NCI-H2107 treated with DMSO at 0.1 percent for 48 hours (cell line): Measurements from ENCODE around the gene KIR3DL2.
"Not testable (repeated sequence)": the region's sequence is repeated elsewhere in the genome, so short reads cannot be mapped to it uniquely, and the experiment has no call there.

Experiments used
- DNase-seq: peaks from one replicate; lab custom pipeline; 2025; ENCODE audit not compliant: unreplicated experiment; lab: John Stamatoyannopoulos, UW

KIR3DL2 gene

DNA sequence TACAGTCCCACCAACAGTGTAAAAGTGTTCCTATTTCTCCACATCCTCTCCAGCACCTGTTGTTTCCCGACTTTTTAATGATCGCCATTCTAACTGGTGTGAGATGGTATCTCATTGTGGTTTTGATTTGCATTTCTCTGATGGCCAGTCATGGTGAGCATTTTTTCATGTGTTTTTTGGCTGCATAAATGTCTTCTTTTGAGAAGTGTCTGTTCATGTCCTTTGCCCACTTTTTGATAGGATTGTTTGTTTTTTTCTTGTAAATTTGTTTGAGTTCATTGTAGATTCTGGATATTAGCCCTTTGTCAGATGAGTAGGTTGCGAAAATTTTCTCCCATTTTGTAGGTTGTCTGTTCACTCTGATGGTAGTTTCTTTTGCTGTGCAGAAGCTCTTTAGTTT is 13.2 kb downstream of the KIR3DL2 start:
- not testable (repeated sequence) for DNase-seq

DNA sequence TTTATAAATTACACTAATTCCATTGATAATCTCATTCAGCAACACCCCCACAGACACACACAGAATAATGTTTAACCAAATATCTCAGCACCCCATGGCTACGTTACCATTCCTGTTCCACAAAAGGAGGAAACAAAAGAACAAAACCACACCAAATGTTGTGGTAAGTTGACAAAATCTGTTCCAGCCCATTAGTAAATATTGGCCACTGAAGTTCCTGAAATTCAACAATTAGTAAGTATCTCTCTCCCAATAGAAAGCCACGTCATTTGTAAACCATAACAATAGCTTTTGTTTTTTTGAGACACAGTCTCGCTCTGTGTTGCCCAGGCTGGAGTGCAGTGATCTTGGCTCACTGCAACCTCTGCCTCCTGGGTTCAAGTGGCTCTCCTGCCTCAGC is 21.5 kb downstream of the KIR3DL2 start:
- DNase-seq: no peak

DNA sequence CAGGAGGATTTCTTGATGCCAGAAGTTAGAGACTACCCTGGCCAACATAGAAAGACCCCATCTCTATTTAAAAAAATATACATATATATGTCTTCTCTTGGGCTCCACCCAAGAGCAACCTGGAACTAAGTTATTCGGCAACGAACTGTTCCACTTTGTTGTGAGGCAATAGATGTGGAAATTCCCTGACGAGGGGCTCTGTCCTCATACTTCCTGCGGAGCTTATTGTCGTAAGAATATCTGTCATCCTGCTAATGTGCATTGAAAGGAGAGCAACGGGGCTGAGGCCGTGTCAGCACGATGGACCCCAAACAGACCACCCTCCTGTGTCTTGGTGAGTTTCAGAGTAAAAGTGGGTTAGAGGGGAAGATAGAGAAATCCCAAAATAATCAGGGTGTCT is 23.7 kb downstream of the KIR3DL2 start, which contains the start of gene FCAR:
Gene FCAR (plus strand): TSS at position 246 of the 400 bp plus-strand sequence. CDS start 55 bp downstream, at position 301.
- no peak for DNase-seq

DNA sequence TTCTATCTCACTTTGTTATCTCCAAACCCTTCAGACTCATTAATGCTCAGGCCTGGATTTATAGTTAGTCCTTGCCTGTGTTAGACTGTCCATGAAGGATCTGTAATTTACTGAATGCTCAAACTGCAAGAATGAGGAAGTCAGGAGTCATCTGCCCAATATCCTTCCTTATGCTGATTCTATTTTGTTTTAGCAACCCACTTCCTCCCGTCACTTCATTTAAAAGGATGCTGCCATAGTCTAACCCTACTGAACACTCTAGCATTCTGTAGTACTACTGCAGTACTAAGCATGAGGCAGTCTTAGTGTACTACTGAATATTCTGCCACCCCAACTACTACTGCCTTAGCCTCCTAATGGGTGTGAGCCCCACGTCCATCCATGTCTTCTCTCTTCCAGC is 25.3 kb downstream of the KIR3DL2 start:
- DNase-seq: no peak

DNA sequence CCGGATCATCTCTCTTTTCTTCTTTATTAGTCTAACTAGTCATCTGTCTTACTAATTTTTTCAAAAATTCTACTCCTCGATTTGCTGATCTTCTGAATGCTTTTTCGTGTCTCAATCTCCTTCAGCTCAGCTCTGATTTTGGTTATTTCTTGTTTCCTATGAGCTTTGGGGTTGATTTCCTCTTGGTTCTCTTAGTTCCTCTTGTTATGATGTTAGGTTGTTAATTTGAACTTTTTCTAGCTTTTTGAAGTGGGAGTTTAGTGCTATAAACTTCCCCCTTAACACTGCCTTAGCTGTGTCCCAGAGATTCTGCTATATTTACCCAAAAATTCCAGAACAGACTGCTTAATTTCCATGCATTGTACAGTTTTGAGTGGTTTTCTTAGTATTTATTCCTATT is 27.2 kb downstream of the KIR3DL2 start:
- DNase-seq: no peak

DNA sequence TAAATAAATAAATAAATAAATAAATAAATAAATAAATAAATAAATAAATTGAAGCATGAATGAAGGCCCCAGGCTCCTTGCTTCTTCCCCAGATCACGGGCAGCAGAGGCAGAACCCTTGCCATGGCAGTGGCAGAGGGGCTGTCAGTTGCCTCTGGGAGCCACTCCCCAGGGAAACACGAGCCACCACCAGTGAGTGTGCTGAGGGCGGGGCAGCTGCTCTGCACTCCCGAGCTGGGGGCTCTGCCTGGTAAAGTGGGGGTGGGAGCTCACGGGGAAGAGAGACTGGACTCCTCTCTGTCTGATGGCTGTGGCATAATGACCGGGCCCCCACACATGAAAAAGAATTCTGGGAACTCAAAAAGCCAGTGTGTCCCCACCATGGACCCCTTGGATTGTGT is 31.6 kb downstream of the KIR3DL2 start:
- no peak for DNase-seq

DNA sequence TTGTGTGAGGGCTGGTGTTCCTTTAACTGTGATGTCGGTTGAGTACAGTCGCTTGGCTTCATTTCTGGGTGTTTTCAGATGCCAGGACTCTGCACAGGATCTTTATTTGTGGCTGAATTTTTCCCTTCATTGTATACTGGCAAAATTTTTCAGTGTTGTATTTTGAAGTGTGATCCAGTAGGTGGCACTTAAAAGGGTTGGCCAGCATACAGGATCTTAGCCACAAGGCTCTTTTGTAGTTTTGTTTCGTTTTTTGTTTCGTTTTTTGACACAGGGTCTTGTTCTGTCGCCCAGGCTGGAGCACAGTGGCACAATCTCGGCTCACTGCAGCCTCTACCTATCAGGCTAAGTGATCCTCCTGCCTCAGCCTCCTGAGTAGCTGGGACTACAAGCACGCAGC is 32.5 kb downstream of the KIR3DL2 start:
- no peak for DNase-seq

DNA sequence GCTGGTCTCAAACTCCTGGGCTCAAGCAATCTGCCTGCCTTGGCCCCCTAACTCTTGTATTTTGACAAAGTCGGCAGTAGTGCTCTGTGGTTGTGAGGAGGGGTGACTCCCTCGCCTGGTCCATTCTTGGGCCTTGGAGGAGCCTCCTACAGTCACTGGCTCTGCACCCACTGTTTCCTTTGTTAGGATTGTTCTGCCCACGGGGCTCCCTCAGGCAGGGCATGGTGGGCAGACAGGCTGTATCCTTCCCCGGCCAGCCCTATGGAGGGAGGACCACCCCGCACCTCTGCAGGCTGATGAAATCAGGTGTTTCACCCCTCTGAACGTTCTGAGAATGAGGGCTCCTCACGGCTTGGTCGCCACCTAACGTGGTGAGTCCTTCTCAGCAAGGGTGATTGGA is 33.0 kb downstream of the KIR3DL2 start:
- DNase-seq: no peak

DNA sequence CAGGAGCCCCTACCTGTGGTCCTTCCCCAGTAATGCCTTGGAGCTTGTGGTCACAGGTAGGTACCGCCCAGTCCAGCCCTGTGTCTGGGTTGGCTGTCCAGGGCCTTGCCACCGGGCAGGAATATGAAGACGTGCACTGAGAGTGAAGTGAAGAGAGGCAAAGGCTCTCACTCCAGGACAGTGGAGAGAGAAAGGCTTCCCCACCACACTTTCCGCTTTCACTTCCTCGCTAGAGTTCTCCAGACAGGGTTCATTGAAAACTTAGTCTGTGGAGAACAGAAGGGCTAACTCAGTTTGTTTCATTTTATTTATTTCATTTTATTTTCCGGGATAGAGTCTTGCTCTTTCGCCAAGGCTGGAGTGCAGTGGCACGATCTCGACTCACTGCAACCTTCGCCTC is 38.0 kb downstream of the KIR3DL2 start:
- DNase-seq: no peak

DNA sequence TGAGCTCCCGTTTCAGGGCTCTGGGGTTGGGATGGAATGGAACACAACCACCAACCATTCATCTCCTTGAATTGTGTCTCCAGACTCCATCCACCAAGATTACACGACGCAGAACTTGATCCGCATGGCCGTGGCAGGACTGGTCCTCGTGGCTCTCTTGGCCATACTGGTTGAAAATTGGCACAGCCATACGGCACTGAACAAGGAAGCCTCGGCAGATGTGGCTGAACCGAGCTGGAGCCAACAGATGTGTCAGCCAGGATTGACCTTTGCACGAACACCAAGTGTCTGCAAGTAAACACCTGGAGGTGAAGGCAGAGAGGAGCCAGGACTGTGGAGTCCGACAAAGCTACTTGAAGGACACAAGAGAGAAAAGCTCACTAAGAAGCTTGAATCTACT is 39.3 kb downstream of the KIR3DL2 start:
- DNase-seq: no peak

DNA sequence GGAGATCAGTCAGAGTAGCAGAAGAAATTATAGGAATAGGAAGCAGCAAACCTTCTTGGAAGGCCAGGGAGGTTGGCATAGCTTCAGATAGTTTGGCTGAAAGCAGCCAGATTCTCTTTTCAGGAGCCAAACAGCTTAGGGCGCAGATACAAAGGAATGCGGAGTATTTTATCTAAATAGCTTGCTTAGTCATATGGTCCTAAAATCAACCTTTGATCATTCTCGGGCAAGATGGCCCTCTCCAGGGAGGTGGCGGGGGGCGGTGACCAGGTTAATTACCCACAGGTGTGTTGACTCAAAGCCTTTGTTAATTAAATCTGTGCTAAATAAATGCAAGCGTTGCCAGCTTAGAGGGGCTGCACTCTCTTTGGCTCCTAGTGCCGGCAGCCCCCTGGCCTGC is 43.2 kb downstream of the KIR3DL2 start:
- DNase-seq: no peak

DNA sequence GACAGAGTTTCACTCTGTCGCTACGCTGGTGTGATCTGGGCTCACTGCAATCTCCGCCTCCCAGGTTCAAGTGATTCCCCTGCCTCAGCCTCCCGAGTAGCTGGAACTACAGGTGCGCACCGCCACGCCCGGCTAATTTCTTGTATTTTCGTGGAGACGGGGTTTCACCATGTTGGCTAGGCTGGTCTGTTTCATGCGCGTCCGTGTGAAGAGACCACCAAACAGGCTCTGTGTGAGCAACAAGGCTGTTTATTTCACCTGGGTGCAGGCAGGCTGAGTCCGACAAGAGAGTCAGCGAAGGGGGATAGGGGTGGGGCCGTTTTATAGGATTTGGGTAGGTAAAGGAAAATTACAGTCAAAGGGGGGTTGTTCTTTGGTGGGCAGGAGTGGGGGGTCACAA is 43.9 kb downstream of the KIR3DL2 start:
- not testable (repeated sequence) for DNase-seq

DNA sequence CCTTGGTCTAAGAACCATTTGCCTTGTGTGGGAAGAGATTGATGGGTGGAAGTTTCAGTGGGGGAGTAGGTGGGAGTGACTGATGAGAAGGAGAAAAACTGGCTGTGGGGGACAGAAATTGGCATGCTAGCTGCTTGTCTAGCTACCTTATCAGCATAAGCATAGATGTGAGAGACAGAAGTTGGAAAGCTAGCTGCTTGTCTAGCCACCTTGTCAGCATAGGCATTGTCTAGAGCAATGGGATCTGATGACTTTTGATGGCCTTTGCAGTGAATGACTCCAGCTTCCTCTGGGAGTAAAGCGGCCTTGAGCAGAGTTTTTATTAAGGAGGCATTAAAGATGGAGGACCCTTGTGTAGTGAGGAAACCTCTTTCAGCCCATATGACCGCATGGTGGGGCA is 45.8 kb downstream of the KIR3DL2 start:
- no peak for DNase-seq

DNA sequence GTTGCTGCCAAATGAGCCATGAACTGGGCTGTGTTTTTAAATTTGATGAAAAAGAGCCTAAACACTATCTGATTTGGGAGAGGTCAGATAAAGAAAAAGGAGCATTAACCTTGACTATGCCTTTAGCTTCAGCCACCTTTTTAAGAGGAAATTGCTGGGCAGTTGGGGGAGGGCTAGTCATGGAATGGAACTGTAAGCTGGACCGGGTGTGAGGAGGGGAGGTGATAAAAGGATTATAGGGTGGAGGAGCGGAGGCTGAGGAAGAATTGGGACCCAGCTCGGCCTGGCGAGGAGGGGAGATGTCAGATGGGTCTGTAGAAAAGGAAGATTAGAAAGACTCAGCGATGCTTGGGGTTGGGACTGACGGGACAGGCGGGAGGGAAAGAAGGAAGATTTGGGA is 48.4 kb downstream of the KIR3DL2 start:
- not testable (repeated sequence) for DNase-seq

DNA sequence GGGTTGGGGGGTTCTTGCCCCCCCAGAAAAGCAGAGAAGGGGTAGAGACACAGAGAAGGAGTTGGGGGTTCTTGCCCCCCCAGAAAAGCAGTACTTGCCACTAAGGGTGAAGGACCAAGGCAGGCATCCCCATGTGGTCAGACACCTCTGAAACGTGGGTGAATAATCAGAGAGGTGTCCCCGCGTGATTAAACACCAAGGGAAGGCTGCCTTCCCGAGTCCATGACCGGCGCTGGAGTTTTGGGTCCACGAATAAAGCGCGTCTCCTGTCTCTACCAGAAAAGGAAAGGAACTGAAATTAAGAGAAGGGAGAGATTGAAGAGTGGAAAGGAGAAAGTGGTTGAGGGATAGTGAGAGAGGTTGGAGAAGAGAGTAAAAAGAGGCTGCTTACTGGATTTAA is 49.4 kb downstream of the KIR3DL2 start:
- not testable (repeated sequence) for DNase-seq

DNA sequence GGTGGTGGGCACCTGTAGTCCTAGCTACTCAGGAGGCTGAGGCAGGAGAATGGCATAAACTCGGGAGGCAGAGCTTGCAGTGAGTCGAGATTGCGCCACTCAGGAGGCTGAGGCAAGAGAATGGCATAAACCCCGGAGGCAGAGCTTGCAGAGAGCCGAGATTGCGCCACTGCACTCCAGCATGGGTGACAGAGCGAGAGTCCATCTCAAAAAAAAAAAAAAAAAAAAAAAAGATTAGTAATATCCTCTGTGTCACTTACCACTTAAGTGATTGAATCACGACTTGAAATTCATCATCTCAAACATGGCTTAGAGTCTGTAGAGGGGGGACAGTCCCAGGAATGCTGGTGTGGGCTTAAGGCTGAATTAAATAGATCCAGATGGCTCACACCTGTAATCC is 50.9 kb downstream of the KIR3DL2 start:
- not testable (repeated sequence) for DNase-seq

DNA sequence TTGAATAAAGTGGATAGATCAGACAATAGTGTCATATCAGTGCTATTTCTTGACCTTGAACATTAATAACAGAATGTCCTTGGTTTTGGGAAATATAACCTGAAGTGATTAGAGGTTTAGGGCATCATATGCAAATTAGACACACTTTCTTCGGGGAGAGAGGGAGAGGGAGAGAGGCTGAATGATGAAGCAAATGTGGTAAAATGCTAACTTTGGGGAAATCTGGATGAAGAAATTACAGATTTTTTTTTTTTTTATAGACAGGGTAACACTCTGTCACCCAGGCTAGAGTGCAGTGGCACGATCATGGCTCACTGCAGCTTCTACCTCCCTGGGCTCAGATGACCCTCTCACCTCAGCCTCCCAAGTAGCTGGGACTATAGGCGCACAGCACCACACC is 51.8 kb downstream of the KIR3DL2 start:
- no peak for DNase-seq

DNA sequence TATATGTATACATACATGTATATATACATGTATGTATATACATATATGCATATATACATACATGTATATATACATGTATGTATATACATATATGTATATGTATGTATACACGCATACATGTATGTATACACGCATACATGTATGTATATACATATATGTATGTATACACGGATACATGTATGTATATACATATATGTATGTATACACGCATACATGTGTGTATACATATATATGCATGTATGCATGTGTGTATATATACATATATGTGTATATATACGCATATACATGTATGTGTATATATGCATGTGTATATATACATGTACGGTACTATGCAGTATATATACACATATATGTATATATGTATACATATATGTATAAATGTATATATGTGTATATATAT is 53.1 kb downstream of the KIR3DL2 start:
- no peak for DNase-seq

DNA sequence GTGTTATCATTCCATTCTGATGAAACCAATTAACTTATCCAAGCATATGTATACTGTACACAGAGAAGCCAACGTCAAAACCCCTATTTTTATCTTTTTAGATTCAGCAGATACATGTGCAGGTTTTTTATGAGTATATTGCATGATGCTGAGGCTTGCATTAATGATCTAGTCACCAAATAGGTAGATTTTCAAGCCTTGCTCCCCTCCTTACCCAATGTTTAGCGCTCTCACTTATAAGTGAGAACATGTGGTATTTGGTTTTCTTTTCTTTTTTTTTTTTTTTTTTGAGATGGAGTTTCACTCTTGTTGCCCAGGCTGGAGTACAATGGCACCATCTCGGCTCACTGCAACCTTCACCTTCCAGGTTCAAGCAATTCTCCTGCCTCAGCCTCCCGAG is 54.0 kb downstream of the KIR3DL2 start:
- DNase-seq: not testable (repeated sequence)

DNA sequence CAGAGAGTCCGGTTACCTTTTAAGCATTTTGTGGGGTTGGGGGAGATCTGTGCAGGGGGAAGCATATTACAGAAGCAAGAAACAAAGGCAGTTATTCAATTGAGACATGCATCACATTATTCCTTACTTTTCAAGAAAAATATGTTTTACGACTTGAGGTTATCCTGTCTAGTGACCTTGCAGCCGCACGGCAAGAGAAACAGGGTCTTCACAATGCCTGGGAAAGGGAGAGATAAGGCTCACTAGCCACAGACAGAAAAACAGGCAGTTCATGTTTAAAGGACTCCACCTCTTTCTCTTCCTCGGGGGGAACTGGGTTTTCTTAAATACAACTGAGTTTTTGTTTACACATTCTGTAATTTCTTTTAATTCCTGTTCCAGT is 55.2 kb downstream of the KIR3DL2 start:
- DNase-seq: no peak

DNA sequence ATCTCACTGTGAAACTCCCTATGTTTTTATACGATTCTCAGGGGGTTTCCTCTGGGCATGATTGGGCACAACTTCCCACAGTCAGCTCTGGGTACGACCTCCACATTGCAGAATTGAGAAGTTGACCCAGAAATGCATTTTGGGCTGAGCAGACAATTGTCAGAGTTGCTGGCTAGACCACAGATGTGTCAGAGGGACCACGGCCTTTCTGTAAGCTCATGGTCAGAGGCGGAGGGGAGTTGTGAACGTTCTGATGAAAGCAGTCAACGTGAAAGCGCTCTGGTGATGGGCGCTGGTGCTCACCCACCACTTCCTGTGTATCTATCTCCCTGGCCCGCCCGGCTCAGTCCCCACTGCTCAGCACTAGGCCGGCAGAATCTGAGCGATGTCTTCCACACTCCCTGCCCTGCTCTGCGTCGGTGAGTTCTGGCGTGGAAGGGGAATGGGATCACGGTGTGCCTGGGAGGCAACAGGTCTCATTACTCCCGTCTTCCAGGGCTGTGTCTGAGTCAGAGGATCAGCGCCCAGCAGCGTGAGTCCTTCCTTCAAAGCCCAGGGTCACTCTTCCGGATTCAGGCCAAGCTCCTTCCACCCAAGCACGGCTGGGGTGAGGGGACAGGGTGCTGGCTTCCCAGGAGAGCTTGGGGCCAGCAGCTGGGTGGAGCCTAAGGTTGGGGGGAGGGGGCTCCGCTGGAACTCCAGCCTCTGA is 55.7 kb downstream of the KIR3DL2 start, which contains the start of gene NCR1:
Gene NCR1 (plus strand): TSS at position 346 of the 709 bp plus-strand sequence. CDS start 40 bp downstream, at position 386.
- DNase-seq: no peak

DNA sequence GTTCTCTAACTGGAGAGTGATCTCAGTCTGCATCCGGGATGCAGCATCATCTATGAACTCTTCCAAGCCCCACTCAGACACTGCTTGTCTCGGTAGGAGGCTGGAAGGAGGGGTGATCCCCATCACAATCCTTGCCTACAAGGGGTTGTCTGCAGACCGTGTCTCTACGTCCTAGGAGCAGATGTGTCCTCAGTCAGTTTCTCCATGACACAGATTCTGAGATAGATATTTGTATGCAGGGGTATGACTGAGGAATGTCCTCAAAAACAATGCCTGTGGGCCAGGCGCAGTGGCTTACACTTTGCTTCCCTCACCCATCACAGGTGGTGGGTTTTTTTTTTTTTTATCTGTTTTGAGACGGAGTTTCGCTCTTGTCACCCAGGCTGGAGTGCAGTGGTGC is 56.6 kb downstream of the KIR3DL2 start:
- no peak for DNase-seq

DNA sequence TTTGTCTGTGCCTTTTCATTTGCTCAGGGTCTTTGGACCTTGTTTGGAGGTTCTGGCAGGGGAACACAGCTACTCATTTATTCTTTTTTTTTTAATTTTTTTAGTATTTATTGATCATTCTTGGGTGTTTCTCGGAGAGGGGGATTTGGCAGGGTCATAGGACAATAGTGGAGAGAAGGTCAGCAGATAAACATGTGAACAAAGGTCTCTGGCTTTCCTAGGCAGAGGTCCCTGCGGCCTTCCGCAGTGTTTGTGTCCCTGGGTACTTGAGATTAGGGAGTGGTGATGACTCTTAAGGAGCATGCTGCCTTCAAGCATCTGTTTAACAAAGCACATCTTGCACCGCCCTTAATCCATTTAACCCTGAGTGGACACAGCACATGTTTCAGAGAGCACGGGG is 57.7 kb downstream of the KIR3DL2 start:
- DNase-seq: not testable (repeated sequence)
